Renal pelvis (tissue), 4 donors: Measurements from ENCODE around the gene SARM1. TPM values are rescaled to one million over a fixed set of nuclear protein-coding genes. Genes with fewer than 3 reads are reported as not detected.

ENCODE experiments used
- DNase-seq: peaks from one replicate; pipeline ENCODE4 v3.0.0-alpha.2; 2013
- polyA plus RNA-seq, 3 donors: library from polyadenylated mRNA; unstranded; fragments of 120-200 nt; gene quantifications; one replicate each; pipeline ENCODE4 v1.2.1, GENCODE V29; 2013; ENCODE audit not compliant: insufficient read length in 3 of 3

Gene SARM1
- polyA plus RNA-seq, 3 donors: 14.9 to 16.8 (median 15.9) TPM

- no peak for DNase-seq
Measured at GRCh38 chr17:28365487-28365886, 6.0 kb upstream of the SARM1 start.

GRCh38 chr17:28366605-28367004 lies 4.9 kb upstream of the SARM1 start:
- DNase-seq: no peak

DNA sequence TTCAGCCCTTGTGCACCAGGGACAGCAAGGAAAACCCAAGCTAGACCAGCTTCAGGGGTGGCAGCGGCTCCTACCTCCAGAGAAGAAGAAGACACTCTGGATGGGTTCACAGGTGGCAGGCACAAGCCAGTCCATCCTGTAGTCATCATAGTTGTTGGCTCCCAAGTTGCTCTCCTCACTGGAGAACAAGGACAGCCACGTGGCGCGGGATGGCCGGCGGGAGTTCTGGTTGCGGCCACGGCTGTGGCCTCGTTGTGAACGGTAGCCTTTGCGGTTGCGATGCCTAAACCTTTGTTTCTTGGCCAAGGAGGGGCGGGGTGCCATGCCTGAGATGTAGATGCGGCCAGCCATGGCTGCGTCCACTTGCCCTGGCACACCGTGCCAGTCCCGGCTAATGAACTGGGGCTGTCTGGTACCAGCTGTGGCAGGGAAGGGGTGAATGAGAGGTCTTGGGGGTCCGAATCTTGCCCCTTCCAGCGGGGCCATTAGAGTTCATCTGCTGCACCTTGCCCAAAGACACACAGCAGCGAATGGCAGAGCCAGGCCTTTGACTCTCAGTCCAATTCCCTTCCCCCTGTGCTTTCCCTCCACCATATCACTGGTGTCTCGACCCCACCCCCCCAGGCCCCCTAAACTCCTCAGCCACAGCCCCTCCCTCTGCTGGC lies 3.7 kb upstream of the SARM1 start:
- DNase-seq: no peak

- no peak for DNase-seq
Measured at GRCh38 chr17:28368306-28368831, 3.1 kb upstream of the SARM1 start.

DNA sequence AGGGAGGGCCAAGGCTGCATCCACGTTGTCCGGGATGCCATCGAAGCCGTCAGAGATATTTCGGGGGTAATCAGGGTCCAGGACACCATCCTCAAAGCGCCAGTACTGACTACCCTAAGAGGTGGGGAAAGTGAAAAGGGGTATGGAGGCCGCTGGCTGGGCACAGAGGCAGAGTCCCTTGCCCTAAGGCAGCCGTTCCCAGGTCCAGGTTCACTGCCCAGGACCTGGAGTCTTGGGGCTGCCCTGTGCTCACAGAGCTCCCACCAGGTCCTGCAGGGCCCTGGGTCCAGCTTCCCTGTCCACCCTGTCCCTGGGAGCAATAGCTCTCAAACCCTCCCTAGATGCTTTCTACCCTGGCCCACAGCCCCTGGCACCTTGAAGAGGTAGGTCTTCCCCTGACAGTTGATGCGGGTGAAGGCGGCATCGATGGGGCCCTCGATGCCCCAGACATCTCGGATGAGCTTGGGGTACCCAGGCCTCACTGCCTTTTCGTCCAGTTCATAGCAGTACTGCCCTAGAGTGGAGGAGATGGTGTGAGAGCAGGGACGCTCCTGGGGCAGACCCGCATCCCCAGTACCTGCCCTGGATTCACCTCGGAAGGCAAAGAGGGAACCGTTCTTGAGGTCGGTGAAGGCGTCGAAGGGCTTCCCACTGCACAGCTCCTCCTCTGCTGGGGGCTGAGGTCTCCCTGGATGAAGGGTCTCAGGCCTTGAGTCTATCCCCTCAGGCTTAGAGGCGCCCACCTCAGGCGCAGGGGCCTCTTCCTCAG lies 2.4 kb upstream of the SARM1 start:
- no peak for DNase-seq

DNA sequence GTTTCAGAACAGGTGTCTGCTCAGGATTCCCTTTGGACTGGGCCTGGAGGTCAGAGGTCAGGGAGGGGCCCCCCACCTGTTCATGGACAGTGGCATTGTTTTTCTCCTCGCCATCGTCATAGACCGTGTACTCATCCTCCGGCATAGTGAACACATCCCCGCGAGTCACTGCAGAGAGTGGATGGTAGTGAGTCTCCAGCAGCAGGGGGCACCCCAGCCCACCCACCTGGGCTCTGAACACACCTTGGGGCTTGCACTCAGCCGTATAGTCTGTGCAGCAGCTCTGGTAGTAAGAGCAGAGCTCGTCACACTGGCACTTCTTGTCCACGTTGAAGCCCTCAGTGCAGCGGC lies 1.8 kb upstream of the SARM1 start:
- DNase-seq: no peak

- no peak for DNase-seq
Measured at GRCh38 chr17:28370035-28370743, 1.3 kb upstream of the SARM1 start, which contains the start of gene VTN. Gene VTN (minus strand): TSS chr17:28370307. CDS start chr17:28370203, 104 bp downstream.

GRCh38 chr17:28370744-28371103 lies 770 bp upstream of the SARM1 start:
- no peak for DNase-seq

DNA sequence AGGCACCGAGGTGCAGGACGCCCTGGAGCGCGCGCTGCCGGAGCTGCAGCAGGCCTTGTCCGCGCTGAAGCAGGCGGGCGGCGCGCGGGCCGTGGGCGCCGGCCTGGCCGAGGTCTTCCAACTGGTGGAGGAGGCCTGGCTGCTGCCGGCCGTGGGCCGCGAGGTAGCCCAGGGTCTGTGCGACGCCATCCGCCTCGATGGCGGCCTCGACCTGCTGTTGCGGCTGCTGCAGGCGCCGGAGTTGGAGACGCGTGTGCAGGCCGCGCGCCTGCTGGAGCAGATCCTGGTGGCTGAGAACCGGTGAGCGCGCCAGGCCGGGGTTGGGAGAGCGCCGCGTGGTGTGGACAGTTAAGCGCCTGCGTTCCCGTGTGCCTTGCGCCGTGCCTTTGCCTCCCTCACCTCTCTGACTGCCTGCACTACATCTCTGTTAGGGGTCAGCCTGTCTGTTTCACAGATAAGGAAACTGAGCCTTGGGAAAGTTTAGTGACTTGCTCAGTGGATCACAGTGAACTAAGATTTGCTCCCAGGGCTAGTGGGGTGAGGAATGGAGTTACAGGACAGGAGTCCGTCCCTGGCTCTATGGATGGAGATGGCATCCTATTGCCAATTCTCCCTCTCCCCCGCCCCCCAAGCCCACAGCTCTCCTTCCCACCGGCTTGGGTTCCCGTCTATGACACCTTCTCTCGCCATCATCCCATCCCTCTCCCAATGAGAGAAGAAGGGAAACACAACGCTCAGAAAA lies 880 bp downstream of the SARM1 start:
- no peak for DNase-seq

DNA sequence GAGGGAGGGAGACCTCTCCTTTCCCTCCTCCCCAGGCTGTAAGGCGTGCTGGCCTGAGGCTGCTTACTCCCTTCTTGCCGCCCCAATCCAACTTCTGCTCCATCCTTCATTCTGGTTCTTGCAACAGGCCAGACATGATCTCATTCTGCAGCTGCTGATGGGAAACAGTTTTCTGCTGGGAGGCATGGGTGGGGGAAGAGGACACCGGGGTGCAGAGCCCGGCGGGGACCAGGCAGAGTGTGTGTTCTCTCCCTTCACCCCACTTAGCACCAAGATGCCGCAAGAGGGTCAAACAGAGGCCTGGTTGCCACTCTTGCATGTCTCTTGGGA lies 1.4 kb downstream of the SARM1 start:
- no peak for DNase-seq

- no peak for DNase-seq
Measured at GRCh38 chr17:28379814-28380801, 8.6 kb downstream of the SARM1 start.

GRCh38 chr17:28381141-28381825 lies 9.8 kb downstream of the SARM1 start:
- no peak for DNase-seq

GRCh38 chr17:28384281-28385036 lies 13.0 kb downstream of the SARM1 start:
- DNase-seq: no peak

- no peak for DNase-seq
Measured at GRCh38 chr17:28385037-28385400, 13.5 kb downstream of the SARM1 start.

GRCh38 chr17:28385406-28385805 lies 13.9 kb downstream of the SARM1 start:
- no peak for DNase-seq

DNA sequence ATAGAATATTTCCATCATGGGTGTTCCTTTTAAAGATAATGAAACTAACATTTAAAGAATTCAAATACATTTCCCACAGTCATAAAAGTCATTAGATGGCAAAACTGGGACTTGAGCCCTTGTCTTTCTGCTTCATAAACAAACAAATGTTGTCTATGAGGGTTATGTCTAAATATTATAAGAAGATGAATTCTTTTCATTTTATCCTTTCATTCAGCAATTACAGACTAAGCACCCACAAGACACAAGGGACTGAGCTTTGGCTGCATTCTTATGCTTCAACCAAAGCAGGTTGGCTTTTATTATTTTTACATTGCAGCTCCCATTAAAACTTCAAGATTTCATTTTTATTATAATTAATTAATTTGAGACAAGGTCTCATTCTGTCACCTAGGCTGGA lies 14.9 kb downstream of the SARM1 start:
- no peak for DNase-seq

DNA sequence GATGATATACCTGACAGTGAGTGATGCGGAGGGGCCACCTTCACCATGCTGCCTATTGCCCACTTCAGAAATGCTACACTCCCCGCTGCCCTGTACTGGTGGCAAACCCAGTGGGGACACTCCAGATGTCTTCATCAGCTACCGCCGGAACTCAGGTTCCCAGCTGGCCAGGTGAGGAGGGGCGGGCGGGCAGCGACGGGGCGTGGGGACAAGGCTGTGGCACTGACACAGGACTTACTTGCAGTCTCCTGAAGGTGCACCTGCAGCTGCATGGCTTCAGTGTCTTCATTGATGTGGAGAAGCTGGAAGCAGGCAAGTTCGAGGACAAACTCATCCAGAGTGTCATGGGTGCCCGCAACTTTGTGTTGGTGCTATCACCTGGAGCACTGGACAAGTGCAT lies 16.6 kb downstream of the SARM1 start:
- DNase-seq: no peak

DNA sequence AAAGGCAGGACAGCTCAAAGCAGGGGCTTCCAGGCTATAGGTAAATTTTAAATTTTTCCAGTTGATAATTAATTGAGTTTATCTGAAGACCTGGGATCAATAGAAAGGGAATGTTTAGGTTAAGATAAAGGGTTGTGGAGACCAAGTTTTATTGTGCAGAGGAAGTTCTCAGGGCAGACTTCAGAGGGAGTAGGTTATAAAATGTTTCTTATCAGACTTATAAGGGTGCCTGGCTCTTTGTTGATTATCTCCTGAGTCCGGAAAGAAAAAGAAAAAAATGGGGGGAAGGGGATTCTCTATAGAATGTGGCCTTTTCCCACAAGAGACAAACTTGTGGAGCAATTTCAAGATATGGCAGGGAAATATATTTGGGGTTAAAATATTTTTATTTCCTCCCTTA lies 18.6 kb downstream of the SARM1 start:
- no peak for DNase-seq

GRCh38 chr17:28390563-28390962 lies 19.1 kb downstream of the SARM1 start:
- no peak for DNase-seq

GRCh38 chr17:28390984-28391383 lies 19.5 kb downstream of the SARM1 start:
- DNase-seq: no peak
